AG09319 (cell line): ENCODE data around the gene KRT4.

ENCODE experiments used
- DNase-seq: peaks from one replicate; pipeline ENCODE4 v3.0.0-alpha.2; 2010; ENCODE audit warnings: low read depth; ENCODE audit errors: extremely low read depth
- CTCF ChIP-seq: IDR thresholded peaks from 2 replicates; pipeline ENCODE4 v1.5.1; 2011; ENCODE audit warnings: low read depth, mild to moderate bottlenecking, inconsistent platforms, low read length, moderate library complexity

Gene KRT4

GRCh38 chr12:52805000-52805399 is 8.9 kb downstream of the KRT4 start:
- DNase-seq: no peak
- TF ChIP-seq CTCF: no peak

DNA sequence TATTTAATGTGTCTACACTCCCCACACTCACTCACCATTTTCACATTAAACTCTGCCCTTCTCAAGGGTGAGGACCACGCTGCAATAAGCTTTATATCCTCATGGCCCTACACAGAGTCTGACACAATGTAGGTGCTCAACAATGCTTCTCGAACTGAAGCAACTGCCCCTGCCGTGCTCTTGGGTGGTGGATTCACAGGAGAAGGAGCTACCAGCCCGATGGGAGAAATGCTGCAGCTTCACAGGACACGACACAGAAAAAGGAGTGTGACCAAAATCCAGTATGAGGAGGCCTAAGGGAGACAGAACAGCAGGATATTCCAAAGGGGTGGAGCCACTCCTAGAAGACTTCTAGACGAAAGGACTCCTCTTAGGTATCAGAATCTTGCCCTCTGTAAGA is 11.5 kb downstream of the KRT4 start:
- no peak for TF ChIP-seq CTCF
- no peak for DNase-seq

GRCh38 chr12:52801773-52802172 is 12.1 kb downstream of the KRT4 start:
- no peak for DNase-seq
- TF ChIP-seq CTCF: no peak

GRCh38 chr12:52800259-52800917 is 13.5 kb downstream of the KRT4 start:
- no peak for DNase-seq
- TF ChIP-seq CTCF: no peak

DNA sequence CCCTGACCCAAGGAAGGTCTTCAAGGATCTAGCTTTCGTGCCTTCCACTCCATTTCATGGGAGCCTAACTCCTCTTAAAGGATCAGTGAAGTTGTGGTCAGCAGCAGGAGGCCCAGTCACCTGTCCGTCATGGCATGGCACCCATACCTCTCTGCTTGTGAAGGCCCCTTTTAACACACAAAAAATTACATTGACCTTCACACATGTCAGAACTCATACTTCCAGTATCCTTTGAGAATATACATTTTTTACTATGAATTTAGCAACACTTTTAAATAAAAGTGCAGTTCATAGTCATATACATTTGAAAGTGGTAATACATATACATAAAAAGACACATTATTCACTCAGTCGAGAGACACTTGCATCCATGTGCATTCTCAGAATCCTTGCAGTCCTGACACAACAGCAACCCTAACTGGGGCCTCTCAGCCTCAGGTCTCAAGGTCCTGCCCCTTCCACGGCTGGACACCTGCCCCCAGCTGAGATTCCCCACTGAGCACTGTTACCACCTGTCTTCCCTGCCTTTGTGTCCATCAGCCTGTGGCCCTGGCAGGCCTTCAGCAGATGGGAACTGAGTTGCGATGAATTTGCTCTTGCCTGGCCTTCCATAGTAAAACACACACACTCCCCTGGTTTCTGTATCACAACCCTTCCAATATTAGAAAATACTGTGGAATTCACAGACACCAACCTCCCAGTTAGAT is 14.3 kb downstream of the KRT4 start:
- TF ChIP-seq CTCF: no peak
- DNase-seq: no peak

GRCh38 chr12:52798671-52799504 is 15.0 kb downstream of the KRT4 start:
- TF ChIP-seq CTCF: no peak
- no peak for DNase-seq
